ENCODE data around the gene CD109. TPM values are rescaled to one million over a fixed set of nuclear protein-coding genes. Genes with fewer than 3 reads are reported as not detected.
"Not testable (repeated sequence)": the region's sequence is repeated elsewhere in the genome, so short reads cannot be mapped to it uniquely, and the experiment has no call there.

Gene CD109
- polyA plus RNA-seq, 3 donors, result 0.17 to 0.30 (median 0.20) TPM

DNA sequence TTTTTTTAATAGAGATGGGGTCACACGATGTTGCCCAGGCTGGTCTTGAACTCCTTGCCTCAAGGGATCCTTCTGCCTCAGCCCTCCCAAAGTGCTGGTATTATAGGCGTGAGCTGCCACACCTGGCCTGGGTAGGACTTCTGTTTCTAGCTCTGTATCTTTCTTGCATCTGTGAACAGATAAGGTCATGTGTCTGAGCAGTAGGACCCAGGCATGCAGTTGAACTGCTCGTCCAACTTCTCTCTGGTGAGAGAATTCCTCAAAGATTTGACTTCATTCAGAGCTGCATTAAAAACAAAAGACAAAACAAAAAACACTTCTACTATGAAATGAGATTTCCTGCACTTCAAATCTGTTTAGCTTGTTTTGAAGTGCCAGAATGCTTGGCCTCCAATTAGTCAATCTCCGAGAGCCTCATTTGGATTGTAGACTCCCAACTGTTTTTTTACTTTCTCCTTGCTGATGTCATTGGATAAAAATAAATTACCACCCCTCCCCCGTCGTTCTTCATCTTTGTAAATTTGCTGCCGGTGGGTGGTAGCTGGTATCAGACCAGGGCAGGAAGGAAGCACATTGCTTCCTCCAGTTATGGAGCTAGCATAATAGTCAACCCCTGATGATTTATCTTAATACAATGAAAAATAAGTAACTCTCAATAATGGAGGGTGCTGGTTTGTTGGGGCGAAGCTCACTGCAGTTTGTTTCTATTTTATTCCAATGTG, 17.6 kb downstream of the CD109 start:
- no peaks in the 10 kb centered on the region for H3K36me3 ChIP-seq (replicated peaks in 1 of 2; ENCODE audit: control insufficient read depth in 1 of 2, insufficient read depth in 2 of 2, low read length in 2 of 2)
- no CpG with 5 or more reads among the region's 8 CpGs for WGBS (ENCODE audit: insufficient coverage)
- Mint-ChIP-seq H3K36me3 (peaks cover 3 to 4% of the 10 kb centered on the region in 2 donors), H3K27ac (peak overlapping the region in 4 of 7 donors; percentile 22 to 74 (median 59)), H3K4me1 (peaks cover 34% of the 10 kb centered on the region), H3K9me3 (no peaks in the 10 kb centered on the region), H3K27me3 (ENCODE audit: low read depth in 3 of 3) (no peaks in the 10 kb centered on the region), H3K4me3 (peak overlapping the region; percentile 69 to 85)
- H3K9ac ChIP-seq (ENCODE audit: insufficient read depth, low read length, poor library complexity, severe bottlenecking), result peak overlapping the region; percentile 9
- no peaks in the 10 kb centered on the region for H4K20me1 ChIP-seq (ENCODE audit: insufficient read depth, low read length)
- DNase-seq, result no peak
- no peaks in the 10 kb centered on the region for H3K27me3 ChIP-seq (ENCODE audit: control insufficient read depth in 2 of 2, insufficient read depth in 2 of 2, low read length in 2 of 2)
- peak overlapping the region in 1 of 2 donors; percentile 45 for H3K27ac ChIP-seq (ENCODE audit: low read depth in 1 of 2, low read length in 2 of 2)
- TF ChIP-seq, protein P1, sequence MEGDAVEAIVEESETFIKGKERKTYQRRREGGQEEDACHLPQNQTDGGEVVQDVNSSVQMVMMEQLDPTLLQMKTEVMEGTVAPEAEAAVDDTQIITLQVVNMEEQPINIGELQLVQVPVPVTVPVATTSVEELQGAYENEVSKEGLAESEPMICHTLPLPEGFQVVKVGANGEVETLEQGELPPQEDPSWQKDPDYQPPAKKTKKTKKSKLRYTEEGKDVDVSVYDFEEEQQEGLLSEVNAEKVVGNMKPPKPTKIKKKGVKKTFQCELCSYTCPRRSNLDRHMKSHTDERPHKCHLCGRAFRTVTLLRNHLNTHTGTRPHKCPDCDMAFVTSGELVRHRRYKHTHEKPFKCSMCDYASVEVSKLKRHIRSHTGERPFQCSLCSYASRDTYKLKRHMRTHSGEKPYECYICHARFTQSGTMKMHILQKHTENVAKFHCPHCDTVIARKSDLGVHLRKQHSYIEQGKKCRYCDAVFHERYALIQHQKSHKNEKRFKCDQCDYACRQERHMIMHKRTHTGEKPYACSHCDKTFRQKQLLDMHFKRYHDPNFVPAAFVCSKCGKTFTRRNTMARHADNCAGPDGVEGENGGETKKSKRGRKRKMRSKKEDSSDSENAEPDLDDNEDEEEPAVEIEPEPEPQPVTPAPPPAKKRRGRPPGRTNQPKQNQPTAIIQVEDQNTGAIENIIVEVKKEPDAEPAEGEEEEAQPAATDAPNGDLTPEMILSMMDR (IDR thresholded peaks at IDR 0.05), result no peak
- intact Hi-C loops (cut with micrococcal nuclease), result no loop called here
- H2AFZ ChIP-seq (ENCODE audit: insufficient read depth, low read depth, low read length, poor library complexity, severe bottlenecking), result peak overlapping the region; percentile 72
- no peaks in the 10 kb centered on the region for H3K79me2 ChIP-seq (ENCODE audit: insufficient read depth, low read length)
- peak overlapping the region in 2 of 3 experiments; percentile 1 to 28 for H3K4me3 ChIP-seq (replicated peaks in 1 of 3; ENCODE audit: low read depth in 2 of 3, low read length in 3 of 3)
- H3K4me2 ChIP-seq (replicated peaks; ENCODE audit: extremely low read depth, low read length, poor library complexity, severe bottlenecking), result peak overlapping the region; percentile 52
- no peaks in the 10 kb centered on the region for H3K9me3 ChIP-seq (replicated peaks in 1 of 2; ENCODE audit: control insufficient read depth in 1 of 2, insufficient read depth in 1 of 2, low read length in 2 of 2)
- H3K4me1 ChIP-seq (ENCODE audit: control insufficient read depth in 1 of 2, insufficient read depth in 2 of 2, low read length in 2 of 2), result peaks cover 11 to 15% of the 10 kb centered on the region in 2 donors

DNA sequence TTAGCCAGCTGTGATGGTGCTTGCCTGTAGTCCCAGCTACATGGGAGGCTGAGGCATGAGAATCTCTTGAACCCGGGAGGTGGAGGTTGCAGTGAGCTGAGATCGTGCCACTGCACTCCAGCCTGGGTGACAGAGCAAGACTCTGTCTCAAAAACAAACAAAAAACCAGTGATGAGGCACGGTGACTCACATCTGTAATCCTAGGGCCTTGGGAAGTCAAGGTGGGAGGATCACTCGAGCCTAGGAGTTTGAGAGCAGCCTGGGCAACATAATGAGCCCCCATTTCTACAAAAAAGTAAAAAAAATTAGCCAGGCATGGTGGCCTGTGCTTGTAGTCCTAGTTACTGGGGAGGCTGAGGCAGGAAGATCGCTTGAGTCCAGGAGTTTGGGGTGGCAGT, 19.1 kb downstream of the CD109 start:
- H4K20me1 ChIP-seq (ENCODE audit: insufficient read depth, low read length); H3K27me3 ChIP-seq (ENCODE audit: control insufficient read depth in 2 of 2, insufficient read depth in 2 of 2, low read length in 2 of 2); H3K36me3 Mint-ChIP-seq; H3K9me3 Mint-ChIP-seq; intact Hi-C loops (cut with micrococcal nuclease); H3K27me3 Mint-ChIP-seq (ENCODE audit: low read depth in 3 of 3); H3K4me3 Mint-ChIP-seq; H3K4me3 ChIP-seq (replicated peaks in 1 of 3; ENCODE audit: low read depth in 2 of 3, low read length in 3 of 3); H2AFZ ChIP-seq (ENCODE audit: insufficient read depth, low read depth, low read length, poor library complexity, severe bottlenecking); H3K9me3 ChIP-seq (replicated peaks in 1 of 2; ENCODE audit: control insufficient read depth in 1 of 2, insufficient read depth in 1 of 2, low read length in 2 of 2); H3K36me3 ChIP-seq (replicated peaks in 1 of 2; ENCODE audit: control insufficient read depth in 1 of 2, insufficient read depth in 2 of 2, low read length in 2 of 2); H3K4me2 ChIP-seq (replicated peaks; ENCODE audit: extremely low read depth, low read length, poor library complexity, severe bottlenecking); H3K27ac ChIP-seq (ENCODE audit: low read depth in 1 of 2, low read length in 2 of 2); H3K9ac ChIP-seq (ENCODE audit: insufficient read depth, low read length, poor library complexity, severe bottlenecking); H3K79me2 ChIP-seq (ENCODE audit: insufficient read depth, low read length): not testable (repeated sequence)
- H3K4me1 ChIP-seq (ENCODE audit: control insufficient read depth in 1 of 2, insufficient read depth in 2 of 2, low read length in 2 of 2), result peaks cover 11 to 15% of the 10 kb centered on the region in 2 donors
- DNase-seq, result peak in 2 of 3 donors; percentile 38 to 54
- 81% methylated on average over 4 of the region's 5 CpGs for WGBS (ENCODE audit: insufficient coverage)
- Mint-ChIP-seq H3K27ac (peak overlapping the region in 3 of 7 donors; percentile 20 to 71 (median 51)), H3K4me1 (peaks cover 34% of the 10 kb centered on the region)

Data from CD14-positive monocyte (primary cell).